Parietal lobe (tissue), 1 donor: ENCODE results near the gene JOSD2. TPM values are rescaled to one million over a fixed set of nuclear protein-coding genes. Genes with fewer than 3 reads are reported as not detected.

Experiments
- total RNA-seq: library from RNA; depleted of rRNA; stranded (reverse); fragments of >200 nt; gene quantifications from one replicate; pipeline ENCODE4 v1.2.3, GENCODE V29; 2014

JOSD2 gene, protein sequence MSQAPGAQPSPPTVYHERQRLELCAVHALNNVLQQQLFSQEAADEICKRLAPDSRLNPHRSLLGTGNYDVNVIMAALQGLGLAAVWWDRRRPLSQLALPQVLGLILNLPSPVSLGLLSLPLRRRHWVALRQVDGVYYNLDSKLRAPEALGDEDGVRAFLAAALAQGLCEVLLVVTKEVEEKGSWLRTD
- 4.4 TPM for total RNA-seq

DNA sequence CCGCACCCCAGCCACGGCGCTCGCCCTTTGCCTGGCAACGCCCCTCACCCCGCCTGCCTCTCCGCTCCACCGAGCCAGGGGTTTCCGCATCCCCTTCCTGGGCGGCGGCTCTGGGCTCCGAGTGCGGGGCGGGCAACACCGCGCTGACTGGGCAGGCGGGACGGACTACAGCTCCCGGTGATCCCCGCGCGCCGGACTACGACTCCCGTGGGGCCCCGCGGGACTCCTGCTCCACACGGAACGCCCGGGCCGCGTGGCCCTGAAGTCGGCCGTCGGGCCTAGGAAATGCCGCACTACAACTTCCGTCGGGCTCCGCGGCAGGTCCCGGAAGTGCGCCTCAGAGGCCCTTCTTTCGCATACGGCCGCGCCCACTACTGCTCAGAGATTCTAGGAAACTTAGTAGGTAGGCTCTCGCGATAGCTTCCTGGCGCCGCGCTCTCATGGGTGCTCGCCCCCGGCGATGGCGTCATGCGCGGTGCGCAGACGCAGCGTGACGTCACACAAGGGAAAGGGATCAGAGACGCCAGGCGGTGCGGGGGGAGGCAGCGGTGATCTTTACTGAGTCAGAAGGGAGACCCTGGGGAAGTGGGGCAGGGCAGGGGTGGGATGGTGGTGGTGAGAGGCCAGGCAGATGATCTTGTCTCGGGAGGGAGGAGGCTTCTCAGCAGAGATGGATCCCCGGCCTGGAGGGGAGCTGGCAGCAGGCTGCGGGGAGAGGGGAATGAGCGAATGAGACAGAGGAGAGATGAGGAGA is at the start of gene JOSD2:
Gene JOSD2, minus strand, starts transcription at position 123 of the 754 bp plus-strand sequence. CDS start 760 bp downstream, outside the sequence.

DNA sequence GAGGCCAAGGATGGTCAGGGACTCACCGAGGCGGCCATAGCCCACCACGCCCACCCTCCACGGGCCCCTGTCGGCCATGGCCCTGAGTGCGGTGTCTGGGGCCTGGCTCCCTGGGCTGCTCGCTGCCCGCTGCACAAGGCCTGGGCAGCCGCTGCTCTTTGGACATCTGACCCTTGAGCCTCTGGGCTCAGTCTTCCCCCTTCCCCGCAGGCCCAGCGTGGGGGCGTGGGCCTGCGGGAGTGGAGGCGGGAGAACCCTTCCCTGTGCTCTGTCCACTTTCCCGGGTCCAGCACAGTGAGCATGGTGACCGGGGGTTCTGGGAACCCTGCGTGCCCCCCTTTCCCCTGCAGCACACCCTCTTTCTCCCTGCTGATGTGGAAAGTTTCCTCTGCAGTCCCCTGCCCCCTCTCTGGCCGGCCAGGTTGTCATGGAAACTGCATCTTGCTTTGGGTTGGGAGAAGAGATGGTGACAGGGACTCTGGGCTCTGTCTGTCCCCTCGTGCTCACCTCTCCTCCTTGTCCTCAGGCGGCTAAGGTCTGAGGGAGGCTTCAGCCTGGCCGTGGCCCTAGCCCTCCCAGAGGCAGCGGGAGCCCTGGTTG is 2.9 kb upstream of the JOSD2 start, which contains the start of gene ASPDH:
Gene ASPDH, minus strand, starts transcription at position 168 of the 600 bp plus-strand sequence. Its CDS starts 90 bp downstream, at position 78.

DNA sequence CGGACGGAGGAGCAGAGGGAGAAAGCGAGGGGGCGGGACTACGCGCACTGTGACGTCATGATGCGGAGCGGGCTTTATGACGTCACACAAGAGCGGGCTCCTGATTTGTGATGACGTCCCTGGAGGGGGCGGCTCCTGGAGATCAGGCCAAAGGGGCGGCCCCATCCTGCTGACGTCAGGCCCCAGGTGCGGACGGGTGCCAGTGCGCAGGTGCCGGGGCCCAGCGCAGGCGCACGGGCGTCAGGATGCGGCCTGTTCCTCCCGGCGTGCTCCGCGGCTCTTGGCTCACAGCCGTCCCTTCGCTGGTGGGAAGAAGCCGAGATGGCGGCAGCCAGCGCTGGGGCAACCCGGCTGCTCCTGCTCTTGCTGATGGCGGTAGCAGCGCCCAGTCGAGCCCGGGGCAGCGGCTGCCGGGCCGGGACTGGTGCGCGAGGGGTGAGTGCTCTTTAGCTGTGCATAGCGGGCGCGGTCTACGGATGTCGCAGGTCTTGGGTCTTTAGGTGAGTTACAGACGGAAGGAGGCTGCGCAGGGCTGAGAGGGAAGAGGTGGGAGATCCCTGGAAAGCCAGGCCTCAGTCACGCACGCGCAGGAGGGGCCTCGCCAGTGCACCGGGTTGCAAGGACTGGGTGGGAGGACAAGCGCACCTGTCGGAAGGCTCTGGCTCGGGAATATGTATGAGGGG is 34.6 kb downstream of the JOSD2 start, which contains the start of the genes EMC10 and GARIN5A:
Gene EMC10, plus strand, starts transcription at position 284 of the 683 bp plus-strand sequence. Its CDS starts 38 bp downstream, at position 322.
Gene GARIN5A, minus strand, starts transcription at position 625 of the 683 bp plus-strand sequence. Its CDS starts 460 bp downstream, at position 165.

Other genes with a start within 250 kb of the JOSD2 start
- gene KCNC3, start 181.8 kb downstream of the JOSD2 start, total RNA-seq, result 5.9 TPM
- 0.63 TPM for gene NAPSA, start 145.6 kb downstream of the JOSD2 start, total RNA-seq
- 26.6 TPM for gene NR1H2, start 134.7 kb downstream of the JOSD2 start, total RNA-seq
- gene POLD1, start 126.8 kb downstream of the JOSD2 start, total RNA-seq, result 18.8 TPM
- not detected for gene SPIB, start 92.3 kb downstream of the JOSD2 start, total RNA-seq
- not detected for gene MYBPC2, start 78.3 kb downstream of the JOSD2 start, total RNA-seq
- 51.3 TPM for gene EMC10, start 34.7 kb downstream of the JOSD2 start, total RNA-seq
- gene GARIN5A, start 34.3 kb downstream of the JOSD2 start, total RNA-seq, result 1.3 TPM
- gene ASPDH, start 2.7 kb upstream of the JOSD2 start, total RNA-seq, result 0.94 TPM
- gene LRRC4B, start 57.2 kb upstream of the JOSD2 start, total RNA-seq, result 79.8 TPM
- 24.7 TPM for gene SYT3, start 128.7 kb upstream of the JOSD2 start, total RNA-seq
- gene C19orf81, start 138.3 kb upstream of the JOSD2 start, total RNA-seq, result not detected
- gene SHANK1, start 208.6 kb upstream of the JOSD2 start, total RNA-seq, result 49.1 TPM
- gene CLEC11A, start 212.2 kb upstream of the JOSD2 start, total RNA-seq, result 2.5 TPM